Glomerular visceral epithelial cell (primary cell): ENCODE data around the gene TMEM232.
"Not testable (repeated sequence)": the region's sequence is repeated elsewhere in the genome, so short reads cannot be mapped to it uniquely, and the experiment has no call there.

ENCODE experiments used
- DNase-seq: peaks from one replicate; pipeline ENCODE4 v3.0.0-alpha.2; 2016; ENCODE audit errors: extremely low spot score

TMEM232 gene

DNA sequence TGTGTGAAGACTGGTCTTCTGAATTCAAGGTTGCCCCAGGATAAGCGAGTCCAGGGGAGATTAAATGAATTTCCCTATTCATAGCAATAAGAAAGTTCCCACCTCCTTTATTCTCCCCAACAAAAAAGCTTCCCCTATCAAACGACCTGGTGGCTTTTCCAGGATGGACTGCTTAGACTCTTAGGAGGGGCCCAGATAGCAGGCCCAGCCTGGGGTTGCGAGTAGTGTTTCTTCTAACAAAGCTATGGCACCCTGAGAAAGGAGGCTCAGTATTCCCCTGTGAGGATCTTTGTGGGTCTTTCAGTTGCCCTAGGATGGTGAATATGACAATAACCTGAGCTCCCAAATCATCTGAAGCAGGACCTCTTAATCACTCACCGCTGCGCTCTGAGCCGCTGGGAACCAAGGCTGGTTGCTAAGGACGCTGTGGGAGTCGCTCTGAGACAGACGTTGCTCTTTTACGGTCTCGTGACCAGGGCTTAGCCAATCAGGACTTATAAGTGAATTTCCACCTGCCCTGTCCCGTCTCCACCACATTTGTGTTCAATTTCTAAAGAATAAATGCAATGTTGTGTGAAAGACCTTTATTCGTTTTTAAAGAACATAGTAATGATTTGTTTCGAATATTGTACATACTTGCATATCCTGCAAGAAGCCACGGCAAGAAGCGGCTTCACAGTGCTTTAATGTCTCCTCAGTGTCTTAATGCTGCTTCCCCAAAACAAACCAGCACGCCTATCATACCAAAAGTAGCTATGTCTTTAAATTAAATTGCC, at the start of gene TMEM232:
Gene TMEM232 (minus strand): TSS at position 423 of the 776 bp plus-strand sequence. CDS start 59,319 bp downstream, outside the sequence.
- peak; percentile 61 for DNase-seq

DNA sequence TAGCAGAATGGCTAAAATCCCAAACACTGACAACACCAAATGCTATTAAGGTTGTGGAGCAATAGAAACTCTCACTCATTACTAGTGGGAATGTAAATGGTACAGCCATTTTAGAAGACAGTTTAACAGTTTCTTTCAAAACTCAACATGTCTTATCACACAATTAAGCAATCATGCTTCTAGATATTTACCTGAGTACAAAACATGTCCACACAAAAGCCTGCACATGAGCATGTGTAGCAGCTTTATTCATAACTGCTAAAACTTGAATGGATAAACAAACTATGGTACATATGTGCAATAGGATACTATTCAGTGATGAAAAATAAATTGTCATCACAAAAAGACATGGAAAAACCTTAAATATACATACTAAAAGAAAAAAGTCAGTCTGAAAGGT, 43.8 kb upstream of the TMEM232 start:
- DNase-seq = no peak

DNA sequence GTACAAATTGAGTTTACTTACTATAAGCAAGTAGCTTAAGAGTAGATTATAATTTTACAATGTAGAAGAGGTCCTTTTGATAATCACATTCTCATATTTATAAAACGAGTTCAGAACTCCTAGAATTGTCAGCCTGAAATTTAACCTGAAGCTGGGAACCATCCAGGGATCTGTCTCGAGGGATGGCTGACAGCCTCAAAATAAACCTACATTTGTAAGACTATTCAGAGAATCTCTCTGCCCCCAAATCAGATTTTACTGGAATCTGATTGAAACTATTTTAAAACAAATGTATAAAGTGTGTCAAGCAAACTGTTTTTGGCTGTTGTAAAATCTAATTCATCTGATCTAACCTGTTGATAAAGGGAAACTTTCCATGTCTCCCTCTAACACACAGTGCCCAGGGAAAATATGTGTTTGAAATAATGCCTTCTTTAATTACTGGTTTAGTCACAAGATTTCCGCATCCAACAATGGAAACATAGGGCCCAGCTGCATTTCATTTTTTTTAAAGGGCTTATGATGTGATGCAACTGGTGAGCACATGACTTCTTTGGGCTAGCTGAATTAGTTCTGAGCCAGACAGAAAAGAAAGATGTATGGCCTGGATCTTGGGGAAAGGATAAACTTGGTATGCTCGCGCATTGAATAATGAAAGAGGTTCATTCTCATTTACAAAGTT, 42.7 kb upstream of the TMEM232 start:
- DNase-seq = no peak

DNA sequence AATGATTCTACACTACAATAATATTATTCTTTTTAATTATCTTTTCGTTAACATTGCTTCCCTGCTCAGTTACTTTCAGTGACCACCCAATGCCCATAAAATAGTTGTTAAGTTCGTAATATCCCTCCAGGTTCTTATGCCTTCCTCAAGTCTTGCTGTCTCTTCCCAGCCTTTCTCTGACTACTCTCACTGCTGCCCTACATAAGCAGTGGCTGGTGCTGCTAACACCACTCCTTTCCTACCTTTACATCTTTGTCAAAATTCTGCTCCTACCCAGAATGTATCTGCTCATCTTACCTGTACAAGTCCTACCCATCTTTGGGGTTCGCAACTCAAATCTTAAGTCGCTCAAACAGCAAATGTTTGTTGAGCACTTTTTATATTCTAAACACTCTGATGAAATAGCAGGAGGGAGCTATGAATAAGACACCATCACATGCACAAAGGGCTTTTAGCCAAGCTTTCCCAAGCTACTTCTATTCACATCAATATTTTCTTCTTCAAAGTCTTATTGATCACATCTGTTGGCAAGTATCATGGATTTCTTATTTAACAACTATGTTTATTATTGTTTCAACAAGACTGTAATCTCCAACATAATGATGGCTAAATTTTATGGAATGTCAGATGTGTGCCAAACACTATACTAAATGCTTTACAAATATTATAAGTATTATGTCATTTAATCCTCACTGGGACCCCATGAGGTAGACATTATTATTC, 41.8 kb upstream of the TMEM232 start:
- no peak for DNase-seq

DNA sequence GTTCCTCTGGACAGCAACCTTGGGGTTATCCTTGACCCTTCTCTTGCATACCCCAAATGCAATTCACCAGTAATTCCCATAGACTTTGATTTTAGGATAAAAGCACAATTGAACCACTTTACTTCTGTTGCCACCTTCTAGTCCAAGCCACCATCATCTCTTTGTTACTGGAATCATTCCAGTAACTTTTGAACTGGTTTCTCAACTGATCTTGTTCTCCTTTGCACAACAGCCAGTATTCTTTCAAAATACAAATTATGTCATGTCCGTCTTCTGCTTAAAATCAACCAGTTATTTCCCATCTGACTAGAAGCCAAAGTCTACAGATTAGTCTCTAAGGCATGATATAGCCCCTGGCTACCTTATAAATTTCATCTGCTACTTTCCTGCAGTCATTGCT, 33.7 kb upstream of the TMEM232 start:
- DNase-seq = no peak

DNA sequence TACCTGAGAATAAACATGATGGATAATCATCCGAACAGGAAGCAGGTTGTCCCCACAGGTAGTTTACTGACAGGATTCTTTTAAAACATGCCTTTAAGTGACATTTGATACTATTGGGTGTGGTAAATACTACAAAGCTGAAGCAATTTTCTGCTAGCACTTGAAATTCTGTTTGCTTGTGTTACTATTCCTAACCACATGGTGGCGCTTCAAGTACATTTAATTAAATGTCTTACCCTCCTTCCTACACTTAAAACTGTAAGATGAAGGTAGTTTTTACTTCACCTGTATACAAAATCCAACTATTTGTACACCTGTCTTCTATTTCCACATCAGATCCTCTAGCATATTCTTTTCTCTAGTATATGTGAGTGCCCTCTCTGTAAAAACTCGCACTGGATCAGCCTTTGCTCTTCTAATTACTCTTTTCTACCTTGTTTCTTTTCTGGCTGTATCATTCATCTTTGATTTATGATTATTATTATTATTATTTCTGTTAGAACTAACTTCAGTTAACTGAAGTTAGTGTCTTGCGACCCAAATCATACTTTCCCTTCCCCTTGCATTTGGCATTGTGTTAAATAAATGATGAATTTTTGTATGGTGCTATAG, 30.8 kb upstream of the TMEM232 start:
- peak; percentile 65 for DNase-seq

DNA sequence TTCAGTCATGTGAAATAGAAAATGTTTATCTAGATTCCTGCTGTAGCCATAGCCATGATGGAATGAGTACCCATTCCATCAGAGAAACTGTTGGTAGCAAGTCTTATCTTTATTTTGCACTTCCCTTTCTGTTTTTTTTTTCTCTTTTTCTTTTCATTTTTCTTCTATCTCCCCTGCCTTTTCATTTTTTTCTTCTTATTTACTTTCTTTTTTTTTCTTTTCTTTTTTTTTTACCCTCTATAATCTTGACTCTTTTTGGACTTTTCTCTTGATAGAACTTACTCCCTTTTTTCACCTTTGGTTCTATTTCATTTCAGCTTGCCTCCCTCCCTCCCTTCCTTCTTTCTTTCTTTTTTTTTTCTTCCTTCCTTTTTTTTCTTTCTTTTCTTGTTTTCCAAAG, 27.7 kb upstream of the TMEM232 start:
- no peak for DNase-seq

DNA sequence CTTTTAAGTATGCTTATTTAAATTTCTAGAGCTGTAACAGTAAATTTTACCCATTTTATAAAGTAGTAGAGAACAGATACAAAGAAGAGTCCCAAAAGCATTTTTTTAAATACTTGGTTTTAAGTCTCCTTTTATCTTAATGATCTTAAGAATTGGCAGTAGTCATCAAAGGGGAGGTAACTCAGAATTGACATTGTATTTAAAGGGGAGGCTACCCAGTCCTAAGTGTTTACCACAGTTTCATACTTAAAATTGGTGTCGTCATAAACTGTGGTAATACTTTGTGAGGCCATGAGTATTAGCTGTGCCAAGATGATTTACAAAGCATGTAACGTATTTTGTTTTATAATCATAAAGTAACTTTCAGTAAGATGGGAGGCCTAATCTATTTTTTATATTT, 27.1 kb upstream of the TMEM232 start:
- DNase-seq = no peak

DNA sequence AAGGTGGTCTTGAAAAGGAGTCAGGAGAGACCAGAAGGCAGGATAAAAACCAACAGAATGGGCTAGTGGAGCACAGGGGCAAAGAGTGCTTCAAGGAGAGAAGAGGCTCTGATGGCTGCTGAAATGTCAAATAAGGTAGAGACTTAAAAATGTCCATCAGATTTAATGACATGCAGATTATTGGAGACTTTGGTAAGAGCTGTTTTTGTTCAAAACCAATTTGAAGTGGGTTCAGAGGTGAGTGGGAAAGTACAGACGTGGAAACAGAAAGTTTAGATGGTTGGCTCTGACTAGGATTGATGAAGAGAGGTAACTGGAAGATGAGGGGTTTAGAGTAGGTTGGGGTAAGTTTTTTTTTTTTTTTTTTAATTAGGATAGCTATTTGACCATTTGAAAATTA, 26.5 kb upstream of the TMEM232 start:
- no peak for DNase-seq

DNA sequence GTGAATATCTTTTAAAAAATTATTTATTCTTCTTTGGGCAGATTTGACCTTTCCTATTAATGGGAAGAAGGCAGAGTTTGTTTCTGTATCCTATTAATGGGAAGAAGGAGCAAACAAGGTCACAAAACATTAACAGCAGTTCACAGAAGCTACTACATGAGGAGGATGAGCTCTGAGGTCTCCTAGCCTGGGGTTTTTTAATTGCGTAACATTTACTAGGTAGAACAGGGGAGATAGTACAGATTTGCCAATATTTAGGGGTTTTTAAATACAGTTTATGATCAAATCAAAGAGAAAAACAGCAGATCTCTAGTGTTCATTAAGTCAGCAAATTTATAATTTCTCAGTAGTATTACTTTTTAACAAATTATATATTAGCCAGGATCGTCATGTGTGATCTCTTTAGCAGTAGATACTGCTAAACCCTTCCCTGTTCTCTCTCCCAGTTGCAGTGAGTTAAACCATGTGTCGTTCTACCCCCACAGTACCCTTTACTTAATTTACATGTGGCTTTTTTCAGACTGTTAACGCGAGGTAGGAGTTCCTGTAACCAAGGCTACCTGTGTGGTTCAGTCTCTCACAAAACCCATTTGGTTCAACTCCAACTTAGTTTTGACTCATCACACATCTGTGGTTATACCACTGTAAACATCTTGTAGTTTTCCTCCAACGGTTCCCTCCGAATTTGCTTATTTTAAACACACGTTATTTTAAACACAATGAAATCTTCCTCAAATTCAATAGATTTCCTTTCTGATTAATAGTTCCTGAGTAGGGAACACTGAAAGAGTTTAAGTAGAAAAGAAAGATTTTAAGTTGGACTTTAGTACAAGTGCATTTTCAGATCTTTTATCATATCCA, 25.7 kb upstream of the TMEM232 start:
- no peak for DNase-seq

DNA sequence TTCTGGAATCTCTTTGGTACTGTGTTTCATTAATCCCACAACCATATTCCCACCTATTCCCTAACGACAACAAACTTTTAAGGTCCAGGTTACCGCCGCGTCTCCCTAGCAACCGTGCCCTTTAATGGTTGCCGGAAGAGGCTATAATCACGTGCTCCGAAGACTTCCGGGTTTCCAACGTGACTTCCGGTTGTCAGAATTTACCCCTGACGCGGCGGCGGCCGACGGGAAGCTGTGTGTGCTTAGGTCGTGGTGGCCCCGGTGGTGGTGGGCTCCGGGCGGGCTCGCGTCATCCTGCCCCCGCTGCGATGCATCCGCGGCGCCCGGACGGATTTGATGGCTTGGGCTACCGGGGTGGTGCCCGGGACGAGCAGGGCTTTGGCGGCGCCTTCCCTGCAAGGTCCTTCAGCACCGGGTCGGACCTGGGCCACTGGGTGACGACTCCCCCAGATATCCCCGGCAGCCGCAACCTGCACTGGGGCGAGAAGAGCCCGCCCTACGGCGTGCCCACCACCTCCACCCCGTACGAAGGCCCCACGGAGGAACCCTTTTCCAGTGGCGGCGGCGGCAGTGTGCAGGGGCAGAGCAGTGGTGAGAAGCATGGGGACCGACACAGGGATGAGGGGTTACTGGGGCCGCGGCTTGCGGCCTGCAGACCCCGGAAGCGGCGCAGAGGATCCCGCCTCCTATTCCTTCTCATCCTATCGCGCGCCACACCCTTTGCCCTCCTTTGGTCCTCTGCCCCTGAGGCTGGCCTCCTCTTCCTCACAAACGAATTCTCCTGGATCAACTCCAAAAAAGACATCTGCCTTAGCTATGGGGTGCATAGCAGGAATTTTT, 12.6 kb upstream of the TMEM232 start, which contains the start of gene SLC25A46:
Gene SLC25A46 (plus strand): TSS at position 196 of the 840 bp plus-strand sequence. CDS start 113 bp downstream, at position 309.
- DNase-seq = peak; percentile 90

DNA sequence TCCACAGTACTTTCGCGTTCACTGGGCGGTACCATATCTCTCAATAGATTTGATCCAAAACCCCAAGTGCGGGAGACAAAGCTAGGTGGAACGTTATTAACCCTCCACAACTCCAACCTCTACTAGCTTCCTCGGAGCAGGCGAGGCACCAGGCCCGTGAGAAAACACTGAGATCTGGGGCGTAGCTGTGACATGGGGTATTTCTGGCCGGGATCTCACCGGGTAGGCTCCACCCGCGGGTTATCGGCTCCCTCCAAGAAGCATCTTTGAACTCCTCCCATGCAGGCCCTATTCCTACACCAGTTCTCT, 12.0 kb upstream of the TMEM232 start:
- no peak for DNase-seq

DNA sequence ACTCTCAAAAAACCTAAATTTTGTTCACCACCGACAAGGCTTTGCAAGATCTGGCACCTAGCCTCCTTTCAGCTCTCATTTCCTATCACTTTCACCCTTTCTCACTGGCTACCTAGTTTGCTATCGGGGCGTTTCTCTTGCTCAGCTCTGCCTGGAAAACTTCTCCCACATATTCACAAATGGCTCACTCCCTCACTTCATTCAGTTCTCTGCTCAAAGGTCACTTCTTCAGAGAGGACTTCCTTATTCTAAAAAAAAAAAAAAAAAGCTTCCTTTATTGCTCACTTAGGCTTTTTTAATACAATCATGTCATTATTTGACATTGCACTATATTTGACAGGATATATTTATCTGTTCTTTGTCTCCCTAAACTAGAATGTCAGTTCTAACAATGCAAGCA, 10.3 kb upstream of the TMEM232 start:
- no peak for DNase-seq

DNA sequence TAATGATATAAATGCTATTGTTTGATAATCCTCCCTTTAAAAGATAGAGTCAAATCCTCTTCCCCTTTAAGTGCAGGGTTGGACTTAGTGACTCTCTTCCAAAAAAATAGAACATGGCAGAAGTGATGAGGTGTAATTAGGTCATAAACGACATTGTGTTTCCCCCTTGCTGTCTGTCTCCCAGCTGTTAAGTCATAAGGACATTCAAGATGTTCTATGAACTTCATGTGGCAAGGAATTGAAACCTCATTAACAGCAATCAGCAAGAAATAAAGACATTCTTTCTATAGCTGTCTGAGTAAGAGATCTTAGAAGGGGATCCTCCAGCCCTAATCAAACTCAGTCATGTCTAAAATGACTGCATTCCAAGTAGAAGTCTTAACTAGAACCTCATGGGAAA, 9.1 kb upstream of the TMEM232 start:
- no peak for DNase-seq

DNA sequence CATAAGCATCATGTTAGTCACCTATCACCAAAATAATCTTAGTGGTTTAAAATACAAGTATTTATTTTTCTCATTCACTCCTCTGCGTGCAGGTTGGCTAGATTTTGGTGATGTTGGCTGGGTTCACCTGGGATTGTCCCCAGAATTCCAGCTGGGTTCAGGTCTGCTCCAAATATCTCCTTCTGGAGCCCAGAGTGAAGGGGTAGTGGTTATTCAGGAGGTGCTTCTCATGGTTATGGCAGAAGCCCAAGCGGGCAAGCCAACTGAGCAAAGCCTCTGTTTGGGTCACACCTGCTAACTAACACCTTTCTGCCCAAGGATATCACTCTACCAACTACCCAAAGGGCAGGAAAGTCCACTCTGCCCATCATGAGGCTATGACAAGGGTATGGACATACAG, 7.6 kb upstream of the TMEM232 start:
- DNase-seq = no peak

DNA sequence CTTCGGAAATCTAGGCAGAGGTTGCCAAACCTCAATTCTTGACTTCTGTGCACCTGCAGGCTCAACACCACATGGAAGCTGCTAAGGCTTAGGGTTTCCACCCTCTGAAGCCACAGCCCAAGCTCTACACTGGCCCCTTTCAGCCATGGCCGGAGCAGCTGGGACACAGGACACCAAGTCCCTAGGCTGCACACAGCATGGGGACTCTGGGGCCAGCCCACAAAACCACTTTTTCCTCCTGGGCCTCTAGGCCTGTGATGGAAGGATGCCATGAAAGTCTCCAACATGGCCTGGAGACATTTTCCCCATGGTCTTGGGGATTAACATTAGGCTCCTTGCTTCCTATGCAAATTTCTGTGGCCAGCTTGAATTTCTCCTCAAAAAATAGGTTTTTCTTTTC, 5.0 kb upstream of the TMEM232 start:
- not testable (repeated sequence) for DNase-seq

DNA sequence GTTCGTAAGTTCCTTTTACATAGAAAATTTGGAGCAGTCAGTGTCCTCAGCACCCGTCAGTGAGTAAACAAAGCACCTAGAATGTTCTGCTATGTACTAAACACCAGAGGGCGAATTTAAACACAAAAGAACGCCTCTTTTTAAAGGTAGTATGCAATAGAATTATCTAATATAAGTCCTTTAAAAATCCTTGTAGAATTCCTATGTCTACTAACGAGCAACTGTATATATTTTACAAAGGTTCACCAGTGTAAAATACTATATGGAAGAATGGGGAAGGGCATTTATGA, 499 bp upstream of the TMEM232 start:
- DNase-seq = no peak

DNA sequence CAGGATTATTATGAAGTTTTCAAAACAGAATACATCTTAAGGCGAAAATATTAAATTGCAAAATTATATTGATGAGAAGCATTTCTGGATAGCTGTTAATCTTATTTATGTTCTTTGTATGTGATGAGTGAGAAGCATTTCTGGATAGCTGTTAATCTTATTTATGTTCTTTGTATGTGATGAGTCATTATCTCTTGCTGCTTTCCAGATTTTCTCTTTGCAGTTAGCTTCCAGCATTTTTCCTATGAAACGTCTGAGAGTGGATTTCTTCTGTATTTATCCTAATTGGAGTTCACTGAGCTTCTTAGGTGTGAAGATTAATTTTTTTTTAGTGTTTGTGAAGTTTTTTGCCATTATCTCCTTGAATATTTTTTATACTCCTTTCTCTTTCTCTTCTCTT, 8.2 kb downstream of the TMEM232 start:
- no peak for DNase-seq

DNA sequence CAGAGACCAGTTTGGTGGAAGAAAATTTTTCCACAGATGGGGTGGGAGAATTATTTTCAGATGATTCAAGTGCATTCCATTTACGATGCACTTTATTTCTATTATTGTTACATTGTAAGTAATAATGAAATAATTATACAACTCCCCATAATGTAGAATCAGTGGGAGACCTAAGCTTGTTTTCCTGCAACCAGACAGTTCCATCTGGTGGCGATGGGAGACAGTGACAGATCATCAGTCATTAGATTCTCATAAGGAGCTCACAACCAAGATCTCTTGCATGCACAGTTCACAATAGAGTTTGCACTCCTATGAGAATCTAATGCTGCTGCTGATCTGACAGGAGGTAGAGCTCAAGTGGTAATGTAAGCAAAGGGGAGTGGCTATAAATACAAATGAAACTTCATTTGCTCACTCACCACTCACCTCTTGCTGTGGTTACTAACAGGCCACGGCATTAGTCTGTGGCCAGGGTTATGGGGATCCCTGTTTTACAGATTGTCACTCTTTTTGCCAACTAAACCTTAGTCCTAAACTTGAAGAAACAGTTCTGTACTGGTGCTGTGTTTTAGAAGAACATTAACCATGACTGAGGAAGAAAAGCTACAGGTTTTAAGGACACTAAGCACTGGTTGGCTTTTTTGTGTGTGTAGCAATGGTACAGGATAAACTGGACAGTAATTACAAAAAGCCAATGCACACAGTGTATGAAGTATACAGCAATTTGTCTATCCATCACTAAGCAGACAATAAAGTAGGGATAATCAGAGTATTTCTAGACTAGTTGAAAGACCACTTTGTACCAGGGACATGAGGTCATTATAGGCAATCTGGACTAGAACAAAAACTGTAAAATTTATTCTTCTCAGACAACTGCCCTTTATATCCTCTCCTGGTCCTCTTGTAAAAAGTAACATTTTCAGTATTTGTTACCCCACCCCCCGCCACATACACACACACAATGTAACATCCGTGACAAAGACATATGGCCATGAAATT, 9.9 kb downstream of the TMEM232 start:
- DNase-seq = no peak
